Measurements from ENCODE around the gene TMEM203. TPM values are rescaled to one million over a fixed set of nuclear protein-coding genes. Genes with fewer than 3 reads are reported as not detected.

TMEM203 gene
- total and polyA plus RNA-seq, 2 of the 13 experiments (the other 11 are each of a cell fraction or from before 2014, with no cell fraction given) = 23.4 to 36.7 TPM

- TF ChIP-seq ZNF513 (CRISPR knock-in tag; conservative IDR thresholded peaks at IDR 0.05) (no peak), ZNF619 (CRISPR knock-in tag; IDR thresholded peaks at IDR 0.05) (peak; percentile 69), MZF1 (CRISPR knock-in tag; IDR thresholded peaks at IDR 0.05; ENCODE audit: borderline replicate concordance) (no peak), SRSF4 (IDR thresholded peaks at IDR 0.05; ENCODE audit: low read depth, low read length, poor library complexity, severe bottlenecking) (no peak), ZFAT (CRISPR knock-in tag; conservative IDR thresholded peaks at IDR 0.05) (no peak), ZFP37 (CRISPR knock-in tag; IDR thresholded peaks at IDR 0.05; ENCODE audit: borderline replicate concordance) (peak; percentile 57; the same call in 1 of the 2 replicates), GTF3A (CRISPR knock-in tag; conservative IDR thresholded peaks at IDR 0.05) (no peak), ELK4 (CRISPR knock-in tag; IDR thresholded peaks at IDR 0.05; ENCODE audit: borderline replicate concordance) (no peak), AKAP8 (CRISPR knock-in tag; IDR thresholded peaks at IDR 0.05) (no peak), HCFC1 (IDR thresholded peaks at IDR 0.05; ENCODE audit: low read depth, low read length) (no peak), ZNF562 (CRISPR knock-in tag; IDR thresholded peaks at IDR 0.05; ENCODE audit: borderline replicate concordance) (no peak), FOSL2 (CRISPR knock-in tag; IDR thresholded peaks at IDR 0.05) (no peak)
- TF ChIP-seq, protein P1, sequence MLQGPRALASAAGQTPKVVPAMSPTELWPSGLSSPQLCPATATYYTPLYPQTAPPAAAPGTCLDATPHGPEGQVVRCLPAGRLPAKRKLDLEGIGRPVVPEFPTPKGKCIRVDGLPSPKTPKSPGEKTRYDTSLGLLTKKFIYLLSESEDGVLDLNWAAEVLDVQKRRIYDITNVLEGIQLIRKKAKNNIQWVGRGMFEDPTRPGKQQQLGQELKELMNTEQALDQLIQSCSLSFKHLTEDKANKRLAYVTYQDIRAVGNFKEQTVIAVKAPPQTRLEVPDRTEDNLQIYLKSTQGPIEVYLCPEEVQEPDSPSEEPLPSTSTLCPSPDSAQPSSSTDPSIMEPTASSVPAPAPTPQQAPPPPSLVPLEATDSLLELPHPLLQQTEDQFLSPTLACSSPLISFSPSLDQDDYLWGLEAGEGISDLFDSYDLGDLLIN (CRISPR knock-in tag; IDR thresholded peaks at IDR 0.05; ENCODE audit: borderline replicate concordance) = no peak
- TF ChIP-seq, protein P2, sequence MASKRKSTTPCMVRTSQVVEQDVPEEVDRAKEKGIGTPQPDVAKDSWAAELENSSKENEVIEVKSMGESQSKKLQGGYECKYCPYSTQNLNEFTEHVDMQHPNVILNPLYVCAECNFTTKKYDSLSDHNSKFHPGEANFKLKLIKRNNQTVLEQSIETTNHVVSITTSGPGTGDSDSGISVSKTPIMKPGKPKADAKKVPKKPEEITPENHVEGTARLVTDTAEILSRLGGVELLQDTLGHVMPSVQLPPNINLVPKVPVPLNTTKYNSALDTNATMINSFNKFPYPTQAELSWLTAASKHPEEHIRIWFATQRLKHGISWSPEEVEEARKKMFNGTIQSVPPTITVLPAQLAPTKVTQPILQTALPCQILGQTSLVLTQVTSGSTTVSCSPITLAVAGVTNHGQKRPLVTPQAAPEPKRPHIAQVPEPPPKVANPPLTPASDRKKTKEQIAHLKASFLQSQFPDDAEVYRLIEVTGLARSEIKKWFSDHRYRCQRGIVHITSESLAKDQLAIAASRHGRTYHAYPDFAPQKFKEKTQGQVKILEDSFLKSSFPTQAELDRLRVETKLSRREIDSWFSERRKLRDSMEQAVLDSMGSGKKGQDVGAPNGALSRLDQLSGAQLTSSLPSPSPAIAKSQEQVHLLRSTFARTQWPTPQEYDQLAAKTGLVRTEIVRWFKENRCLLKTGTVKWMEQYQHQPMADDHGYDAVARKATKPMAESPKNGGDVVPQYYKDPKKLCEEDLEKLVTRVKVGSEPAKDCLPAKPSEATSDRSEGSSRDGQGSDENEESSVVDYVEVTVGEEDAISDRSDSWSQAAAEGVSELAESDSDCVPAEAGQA (IDR thresholded peaks at IDR 0.05; ENCODE audit: low read depth) = no peak
- TF ChIP-seq, protein P2 (CRISPR knock-in tag; IDR thresholded peaks at IDR 0.05; ENCODE audit: borderline replicate concordance) = no peak
These were observed 30.2 kb upstream of the TMEM203 start (continued) for GRCh38 chr9:137235424-137236237.
